CD4-positive, alpha-beta T cell treated with Interleukin-12 subunit alpha and Interleukin-12 subunit beta, for 1 hour (primary cell): ENCODE measurements around the gene RPL10.

Experiments used
- DNase-seq: peaks from one replicate; pipeline ENCODE4 v3.0.0-alpha.2; 2020

RPL10 gene

GRCh38 chrX:154401918-154402621 is 3.9 kb downstream of the RPL10 start:
- DNase-seq, result no peak

GRCh38 chrX:154402622-154403127 is 4.5 kb downstream of the RPL10 start:
- DNase-seq, result no peak

GRCh38 chrX:154403192-154403591 is 5.0 kb downstream of the RPL10 start:
- no peak for DNase-seq

GRCh38 chrX:154403858-154404257 is 5.7 kb downstream of the RPL10 start:
- DNase-seq, result no peak

- DNase-seq, result no peak
Observed at GRCh38 chrX:154404625-154405192, 6.5 kb downstream of the RPL10 start.

- DNase-seq, result no peak
Observed at GRCh38 chrX:154408659-154409221, 10.6 kb downstream of the RPL10 start.

GRCh38 chrX:154409222-154409871 is 11.2 kb downstream of the RPL10 start, which contains the start of gene DNASE1L1:
DNASE1L1 (minus strand) TSS chrX:154409254; CDS start chrX:154405568, 3,686 bp downstream.
- no peak for DNase-seq

GRCh38 chrX:154411981-154412340 is 13.8 kb downstream of the RPL10 start:
- peak; percentile 64 for DNase-seq

GRCh38 chrX:154412468-154412867 is 14.3 kb downstream of the RPL10 start:
- peak; percentile 52 for DNase-seq

GRCh38 chrX:154413142-154413541 is 15.0 kb downstream of the RPL10 start:
- no peak for DNase-seq

- no peak for DNase-seq
Observed at GRCh38 chrX:154417157-154417556, 19.0 kb downstream of the RPL10 start.

GRCh38 chrX:154419189-154419588 is 21.0 kb downstream of the RPL10 start:
- no peak for DNase-seq

GRCh38 chrX:154419688-154420401 is 21.7 kb downstream of the RPL10 start:
- no peak for DNase-seq

- DNase-seq, result no peak
Observed at GRCh38 chrX:154420402-154420756, 22.2 kb downstream of the RPL10 start.

- no peak for DNase-seq
Observed at GRCh38 chrX:154426916-154427770, 29.0 kb downstream of the RPL10 start.

GRCh38 chrX:154428176-154429171 is 30.3 kb downstream of the RPL10 start, which contains the start of gene ATP6AP1:
ATP6AP1 (plus strand) TSS chrX:154428677; CDS start chrX:154428693, 16 bp downstream.
- DNase-seq, result peak; percentile 90

- DNase-seq, result no peak
Observed at GRCh38 chrX:154429711-154430110, 31.5 kb downstream of the RPL10 start.

GRCh38 chrX:154430479-154430878 is 32.3 kb downstream of the RPL10 start:
- DNase-seq, result no peak

- no peak for DNase-seq
Observed at GRCh38 chrX:154430916-154431315, 32.7 kb downstream of the RPL10 start.

- DNase-seq, result no peak
Observed at GRCh38 chrX:154431341-154431740, 33.2 kb downstream of the RPL10 start.

GRCh38 chrX:154432210-154432609 is 34.0 kb downstream of the RPL10 start:
- no peak for DNase-seq
